HepG2 (cell line): ENCODE measurements around the gene ZG16B. TPM values are rescaled to one million over a fixed set of nuclear protein-coding genes. Genes with fewer than 3 reads are reported as not detected.

Experiments used
- AKAP8 ChIP-seq: sonication (generic); formaldehyde crosslinking; IDR thresholded peaks from 2 replicates; pipeline ENCODE4 v1.5.1; 2020; ENCODE audit warnings: mild to moderate bottlenecking, missing genetic modification reagents
- CBX2 ChIP-seq, 2 experiments: fragments of 200-600 bp in 1 of 2; sonication (generic); formaldehyde crosslinking in 1 of 2; IDR thresholded peaks; 2 replicates each; pipeline versions ENCODE4 v1.7.0 to v1.8.1; 2018 to 2022; ENCODE audit warnings: low read depth in 2 of 2, low read length in 1 of 2, mild to moderate bottlenecking in 1 of 2, missing genetic modification reagents in 1 of 2
- CCDC6 ChIP-seq: sonication (generic); formaldehyde crosslinking; IDR thresholded peaks from 2 replicates; pipeline ENCODE4 v1.8.1; 2022; ENCODE audit warnings: mild to moderate bottlenecking, missing genetic modification reagents, moderate library complexity
- CSRNP1 ChIP-seq: sonication (generic); formaldehyde crosslinking; IDR thresholded peaks from 2 replicates; pipeline ENCODE4 v1.8.1; 2023; ENCODE audit warnings: mild to moderate bottlenecking, missing genetic modification reagents
- ERF ChIP-seq: IDR thresholded peaks from 2 replicates; pipeline ENCODE4 v1.6.1; 2018; ENCODE audit warnings: missing biosample characterization, missing genetic modification reagents
- GLI4 ChIP-seq: sonication (generic); formaldehyde crosslinking; IDR thresholded peaks from 2 replicates; pipeline ENCODE4 v1.5.1; 2020; ENCODE audit warnings: missing genetic modification reagents, mild to moderate bottlenecking, moderate library complexity, borderline replicate concordance
- IKZF4 ChIP-seq: sonication (generic); formaldehyde crosslinking; IDR thresholded peaks from 2 replicates; pipeline ENCODE4 v1.5.1; 2020; ENCODE audit warnings: borderline replicate concordance, mild to moderate bottlenecking, low read depth, missing genetic modification reagents; ENCODE audit errors: not compliant biosample characterization
- ISL2 ChIP-seq: sonication (generic); formaldehyde crosslinking; IDR thresholded peaks from 2 replicates; pipeline ENCODE4 v1.5.0; 2020; ENCODE audit warnings: missing genetic modification reagents
- KLF13 ChIP-seq: sonication (generic); formaldehyde crosslinking; IDR thresholded peaks from 2 replicates; pipeline ENCODE4 v1.4.0; 2020; ENCODE audit warnings: mild to moderate bottlenecking, missing genetic modification reagents
- MAFF ChIP-seq: IDR thresholded peaks from 2 replicates; pipeline ENCODE4 v1.6.1; 2011; ENCODE audit warnings: low read depth, low read length, improper control_type of control experiment
- MED13 ChIP-seq: sonication (generic); formaldehyde crosslinking; IDR thresholded peaks from 2 replicates; pipeline ENCODE4 v1.5.0; 2020; ENCODE audit warnings: missing genetic modification reagents
- NFIB ChIP-seq: sonication (generic); formaldehyde crosslinking; IDR thresholded peaks from 2 replicates; pipeline ENCODE4 v1.9.0; 2021; ENCODE audit warnings: missing genetic modification reagents, mild to moderate bottlenecking, borderline replicate concordance
- NR2C2 ChIP-seq: sonication (generic); formaldehyde crosslinking; IDR thresholded peaks from 2 replicates; pipeline ENCODE4 v1.4.0; 2020; ENCODE audit warnings: missing genetic modification reagents, mild to moderate bottlenecking, moderate library complexity, borderline replicate concordance
- PAX8 ChIP-seq: sonication (generic); formaldehyde crosslinking; IDR thresholded peaks from 2 replicates; pipeline ENCODE4 v1.8.0; 2022; ENCODE audit warnings: mild to moderate bottlenecking, missing genetic modification reagents, borderline replicate concordance
- RFXANK ChIP-seq: IDR thresholded peaks from 2 replicates; pipeline ENCODE4 v1.6.1; 2016
- ZBTB40 ChIP-seq, 2 experiments: fragments of 450-650 bp in 1 of 2; sonication (generic) in 1 of 2; formaldehyde crosslinking in 1 of 2; IDR thresholded peaks; 2 replicates each; pipeline versions ENCODE4 v1.6.1 to v1.8.0; 2016 to 2022; ENCODE audit warnings: antibody characterized with exemption in 1 of 2, mild to moderate bottlenecking in 1 of 2, missing genetic modification reagents in 1 of 2
- ZNF263 ChIP-seq: sonication (generic); formaldehyde crosslinking; IDR thresholded peaks from 2 replicates; pipeline ENCODE4 v1.4.0; 2020; ENCODE audit warnings: missing genetic modification reagents
- ZNF549 ChIP-seq: sonication (generic); formaldehyde crosslinking; IDR thresholded peaks from 2 replicates; pipeline ENCODE4 v1.5.0; 2020; ENCODE audit warnings: missing genetic modification reagents
- polyA plus RNA-seq, 8 experiments: library from polyadenylated mRNA; depleted of rRNA in 3 of 8; stranded (reverse) in 7 of 8; unstranded in 1 of 8; fragments of >200 nt; fragmentation: Illumina TruSeq in 4 of 8; extraction: Trizol in 4 of 8; gene quantifications; 2 replicates each; pipeline versions ENCODE4 v1.2.1 to v1.2.3, GENCODE V29; 2011 to 2016; ENCODE audit warnings: low read depth in 4 of 8, missing spikeins in 1 of 8, mixed read lengths in 1 of 8; ENCODE audit not compliant: insufficient read depth in 1 of 8
- total RNA-seq, 5 experiments: library from RNA; depleted of rRNA; stranded (reverse); fragments of >200 nt; fragmentation: Illumina TruSeq; extraction: Trizol; gene quantifications; 2 replicates each; pipeline ENCODE4 v1.2.3, GENCODE V29; 2016; ENCODE audit warnings: low read depth in 1 of 5

Gene ZG16B
- total and polyA plus RNA-seq, 2 of the 13 experiments (the other 11 are each of a cell fraction or from before 2014, with no cell fraction given): 1.5 to 11.3 TPM

- TF ChIP-seq ZBTB40 (IDR thresholded peaks at IDR 0.05) (peak; percentile 36; the same call in 1 of the 2 replicates), ZBTB40 (CRISPR knock-in tag; IDR thresholded peaks at IDR 0.05) (peak; percentile 84), IKZF4 (CRISPR knock-in tag) (peak; percentile 58), KLF13 (CRISPR knock-in tag) (no peak), AKAP8 (CRISPR knock-in tag) (no peak), GLI4 (CRISPR knock-in tag) (peak; percentile 54; the same call in 1 of the 2 replicates), CBX2 (IDR thresholded peaks at IDR 0.05; ENCODE audit: low read depth, low read length) (no peak), CBX2 (CRISPR knock-in tag; IDR thresholded peaks at IDR 0.05; ENCODE audit: low read depth) (no peak), ZNF263 (CRISPR knock-in tag) (peak; percentile 49; the same call in 1 of the 2 replicates), NR2C2 (CRISPR knock-in tag) (peak; percentile 81), NFIB (CRISPR knock-in tag) (no peak), MAFF (no peak), CSRNP1 (CRISPR knock-in tag) (no peak; the same call in 1 of the 2 replicates), ISL2 (CRISPR knock-in tag) (peak; percentile 39; the same call in 1 of the 2 replicates), PAX8 (CRISPR knock-in tag) (0 out of 2 replicates have a peak, but pooled peaks have one; percentile 53), RFXANK (CRISPR knock-in tag) (no peak; the same call in 1 of the 2 replicates), ERF (CRISPR knock-in tag) (no peak), CCDC6 (CRISPR knock-in tag) (no peak), MED13 (CRISPR knock-in tag) (no peak), ZNF549 (CRISPR knock-in tag) (no peak; the same call in 1 of the 2 replicates)
Measured at GRCh38 chr16:2867987-2868789, 38.1 kb downstream of the ZG16B start (continued).
